Endothelial cell of umbilical vein (primary cell): ENCODE results near the gene EFHC1. TPM values are rescaled to one million over a fixed set of nuclear protein-coding genes. Genes with fewer than 3 reads are reported as not detected.

Experiments
- BruUV-seq: library from RNA; stranded (reverse); fragments of 400-500 nt; replicated peaks from 2 replicates; lab custom pipeline; 2021; lab: Mats Ljungman, UMichigan
- CTCF ChIA-PET: fragments of 300-600, 350-600 bp; sonication (Branson Sonifier 250); formaldehyde crosslinking; loops from one replicate; lab custom pipeline; 2021; ENCODE audit warnings: antibody characterized with exemption, inconsistent platforms; lab: Charles Lee
- POLR2A ChIA-PET: fragments of 300-600, 350-600 bp; sonication (Branson Sonifier 250); formaldehyde crosslinking; loops from one replicate; lab custom pipeline; 2021; ENCODE audit warnings: antibody characterized with exemption, inconsistent platforms; lab: Charles Lee
- DNase-seq: peaks from one replicate; pipeline ENCODE4 v3.0.0-alpha.2; 2011; ENCODE audit warnings: low read depth, low spot score
- FAIRE-seq: peaks from 2 replicates; lab custom pipeline; 2011; peaks lifted over from hg19 to GRCh38; lab: Jason Lieb, UNC
- H2AFZ ChIP-seq: 2 replicates; pipeline ENCODE4 v1.6.0; 2012; ENCODE audit warnings: low read depth, low read length, control low read depth, inconsistent platforms
- H3K27ac ChIP-seq: 2 replicates; pipeline ENCODE4 v1.5.1; 2011; ENCODE audit warnings: low read depth, mild to moderate bottlenecking, control low read depth, low read length, moderate library complexity; ENCODE audit not compliant: insufficient read depth
- H3K27me3 ChIP-seq, 2 experiments: 2 replicates each; pipeline versions ENCODE4 v1.6.0 to v1.6.1; 2011; ENCODE audit warnings: low read length in 2 of 2, mixed read lengths in 1 of 2; ENCODE audit not compliant: control insufficient read depth in 2 of 2, insufficient read depth in 2 of 2
- H3K36me3 ChIP-seq, 2 experiments: 2 replicates in 1 of 2; 3 replicates in 1 of 2; pipeline ENCODE4 v1.5.1; 2011; ENCODE audit warnings: low read length in 2 of 2, mild to moderate bottlenecking in 1 of 2, moderate library complexity in 1 of 2; ENCODE audit not compliant: control insufficient read depth in 2 of 2, insufficient read depth in 2 of 2; ENCODE audit errors: extremely low read depth in 1 of 2
- H3K4me1 ChIP-seq: 3 replicates; pipeline ENCODE4 v1.5.1; 2011; ENCODE audit warnings: mild to moderate bottlenecking, low read length; ENCODE audit not compliant: control insufficient read depth, insufficient read depth; ENCODE audit errors: extremely low read depth
- H3K4me2 ChIP-seq: 2 replicates; pipeline ENCODE4 v1.6.1; 2011; ENCODE audit warnings: low read length, control low read depth, mixed read lengths; ENCODE audit not compliant: insufficient read depth
- H3K4me3 ChIP-seq, 3 experiments: fragments of 200-600 bp in 1 of 3; sonication (generic), shearing (Covaris generic) in 1 of 3; replicated peaks in 1 of 3; 2 replicates each; pipeline ENCODE4 v1.5.1; 2011 to 2016; ENCODE audit warnings: control low read depth in 3 of 3, low read length in 3 of 3, mild to moderate bottlenecking in 2 of 3, inconsistent platforms in 1 of 3, low read depth in 1 of 3, moderate library complexity in 1 of 3; ENCODE audit not compliant: insufficient read depth in 1 of 3
- H3K79me2 ChIP-seq: 2 replicates; pipeline ENCODE4 v1.6.0; 2012; ENCODE audit warnings: low read length, inconsistent platforms; ENCODE audit not compliant: control insufficient read depth, insufficient read depth
- H3K9ac ChIP-seq: replicated peaks from 2 replicates; pipeline ENCODE3; 2011; ENCODE audit warnings: low read length, control low read depth; ENCODE audit not compliant: insufficient read depth; ENCODE audit errors: extremely low read depth
- H3K9me1 ChIP-seq: replicated peaks from 3 replicates; pipeline ENCODE4 v1.6.0; 2011; ENCODE audit warnings: mild to moderate bottlenecking, low read length; ENCODE audit not compliant: control insufficient read depth, insufficient read depth; ENCODE audit errors: extremely low read depth
- H3K9me3 ChIP-seq: replicated peaks from 2 replicates; pipeline ENCODE4 v1.5.1; 2012; ENCODE audit warnings: low read length, inconsistent platforms; ENCODE audit not compliant: control insufficient read depth, insufficient read depth
- H4K20me1 ChIP-seq: replicated peaks from 2 replicates; pipeline ENCODE3; 2011; ENCODE audit warnings: mild to moderate bottlenecking, low read length; ENCODE audit not compliant: control insufficient read depth, insufficient read depth; ENCODE audit errors: extremely low read depth
- EZH2 ChIP-seq: IDR thresholded peaks from 2 replicates; pipeline ENCODE4 v1.6.1; 2012; ENCODE audit warnings: borderline replicate concordance, low read depth, mild to moderate bottlenecking, moderate library complexity, low read length, inconsistent platforms; ENCODE audit not compliant: severe bottlenecking
- FOS ChIP-seq: IDR thresholded peaks from 2 replicates; pipeline ENCODE4 v1.6.1; 2011; ENCODE audit warnings: mild to moderate bottlenecking, low read length, moderate library complexity, borderline replicate concordance; ENCODE audit not compliant: insufficient read depth
- GATA2 ChIP-seq: IDR thresholded peaks from 2 replicates; pipeline ENCODE4 v1.7.0; 2011; ENCODE audit warnings: low read depth, mild to moderate bottlenecking, moderate library complexity, mixed read lengths, low read length; ENCODE audit not compliant: insufficient read length, insufficient read depth
- JUN ChIP-seq: IDR thresholded peaks from 2 replicates; pipeline ENCODE4 v1.6.1; 2011; ENCODE audit warnings: borderline replicate concordance, low read depth; ENCODE audit not compliant: insufficient read length, insufficient read depth
- MAX ChIP-seq: IDR thresholded peaks from 2 replicates; pipeline ENCODE4 v1.6.1; 2011; ENCODE audit not compliant: insufficient read depth, insufficient read length
- MYC ChIP-seq: IDR thresholded peaks from one replicate; pipeline ENCODE4 v1.6.1; 2011; ENCODE audit warnings: mild to moderate bottlenecking, low read depth, low read length
- dilution Hi-C: fragments of 300-500 bp; cut with MboI; formaldehyde crosslinking; loops from one replicate; pipeline ENCODE4 v1.15.0; 2019; ENCODE audit warnings: low sequenced_read_pairs; ENCODE audit not compliant: extremely low pct_ligation_motif_present
- intact Hi-C: fragments of 100-400 bp; cut with micrococcal nuclease; formaldehyde crosslinking; loops from one replicate; pipeline ENCODE4 v1.10.0; 2022
- polyA plus RNA-seq, 4 experiments: library from polyadenylated mRNA; depleted of rRNA in 3 of 4; stranded (reverse) in 3 of 4; unstranded in 1 of 4; fragments of >200 nt; gene quantifications; 2 replicates each; pipeline versions ENCODE4 v1.2.1 to v1.2.3, GENCODE V29; 2011 to 2012; ENCODE audit warnings: missing spikeins in 1 of 4
- total RNA-seq: library from RNA; stranded (reverse); gene quantifications from 2 replicates; pipeline ENCODE4 v1.2.3, GENCODE V29; 2021

EFHC1 gene
- total and polyA plus RNA-seq, 2 donors (not counting 3 experiments of a cell fraction or from before 2014, with no cell fraction given), result 14.6 to 17.6 TPM

DNA sequence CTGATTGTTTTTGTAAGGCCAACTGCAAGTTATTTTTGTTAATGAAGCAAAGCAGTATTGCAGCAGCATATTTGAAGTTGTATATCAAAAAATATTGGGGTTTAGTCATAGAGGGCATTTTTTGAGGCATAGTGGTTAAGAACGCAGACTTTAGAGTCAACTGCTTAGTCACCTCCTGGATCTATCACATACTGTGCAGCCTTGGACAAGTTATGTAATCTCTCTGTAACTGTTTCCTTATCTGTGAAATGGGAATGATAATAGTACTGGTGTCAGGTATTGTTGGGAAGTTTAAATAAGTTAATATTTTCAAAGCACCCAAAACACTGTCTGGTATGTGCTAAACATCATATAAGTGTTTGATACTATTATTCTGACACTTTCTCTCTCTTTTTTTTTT, 27.2 kb upstream of the EFHC1 start:
- Histone ChIP-seq H3K9ac (no peak overlapping the region), H3K79me2 (no peaks in the 10 kb centered on the region), H2AFZ (no peak overlapping the region), H3K4me1 (peaks cover 20% of the 10 kb centered on the region), H3K9me3 (no peaks in the 10 kb centered on the region), H3K4me3 (no peak overlapping the region), H3K4me2 (no peak overlapping the region), H4K20me1 (no peaks in the 10 kb centered on the region), H3K27me3 (no peaks in the 10 kb centered on the region), H3K36me3 (no peaks in the 10 kb centered on the region), H3K9me1 (no peaks in the 10 kb centered on the region), H3K27ac (no peak overlapping the region)
- intact Hi-C loops, result loop anchor here (10.0 kb wide), 1 partner anchor 328 kb away; no protein-coding TSS in a partner anchor
- no TSS peak for BruUV-seq
- POLR2A ChIA-PET, result no interaction called here
- CTCF ChIA-PET, result interaction anchor here (0.8 to 3.7 kb wide), 2 partner anchors 30 to 121 kb away, joined by 3 to 17 read pairs; partner anchors contain the start of gene PAQR8
- no peak for FAIRE-seq
- TF ChIP-seq GATA2 (no peak), MYC (no peak), FOS (peak; percentile 21), JUN (no peak)
- no peak for DNase-seq
- dilution Hi-C loops, result loop anchor here (25.0 kb wide), 2 partner anchors 106 to 269 kb away; partner anchors contain the start of genes MCM3 and TMEM14A

DNA sequence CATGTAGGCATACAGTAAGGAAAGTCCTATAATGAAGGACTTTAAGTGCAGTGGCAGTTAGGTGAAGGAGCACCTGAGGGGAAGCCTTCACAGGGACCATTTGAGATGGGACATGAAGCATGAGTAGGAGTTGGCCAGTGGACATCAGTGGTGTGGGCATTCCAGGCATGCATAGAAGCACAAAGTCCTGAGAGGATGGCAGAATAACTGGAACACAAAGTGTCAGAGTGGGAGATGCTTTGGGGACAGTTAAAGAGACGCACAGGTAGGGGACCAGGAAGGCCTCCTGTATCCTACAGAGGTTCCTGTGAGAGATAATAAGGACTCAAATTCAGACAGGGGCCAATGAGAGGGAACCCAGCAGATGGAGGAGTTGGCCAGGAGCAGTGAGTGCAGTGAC, 26.4 kb upstream of the EFHC1 start:
- CTCF ChIA-PET, result no interaction called here
- POLR2A ChIA-PET, result no interaction called here
- peaks cover 20% of the 10 kb centered on the region for H3K4me1 ChIP-seq
- H3K36me3 ChIP-seq, result no peaks in the 10 kb centered on the region
- no peaks in the 10 kb centered on the region for H3K9me3 ChIP-seq
- dilution Hi-C loops, result loop anchor here (25.0 kb wide), 2 partner anchors 106 to 269 kb away; partner anchors contain the start of genes MCM3 and TMEM14A
- DNase-seq (no peak), FAIRE-seq (no peak)
- intact Hi-C loops, result loop anchor here (10.0 kb wide), 1 partner anchor 329 kb away; no protein-coding TSS in a partner anchor
- H4K20me1 ChIP-seq, result no peaks in the 10 kb centered on the region
- no peak overlapping the region for H3K9ac ChIP-seq
- H3K4me2 ChIP-seq, result no peak overlapping the region
- H3K27me3 ChIP-seq, result no peaks in the 10 kb centered on the region
- no TSS peak for BruUV-seq
- H3K79me2 ChIP-seq, result no peaks in the 10 kb centered on the region
- TF ChIP-seq MYC, result no peak
- TF ChIP-seq JUN, result no peak
- no peak for TF ChIP-seq EZH2
- TF ChIP-seq MAX, result no peak
- no peak for TF ChIP-seq GATA2
- H2AFZ ChIP-seq, result no peak overlapping the region
- no peak overlapping the region for H3K4me3 ChIP-seq
- H3K9me1 ChIP-seq, result no peaks in the 10 kb centered on the region
- H3K27ac ChIP-seq, result no peak overlapping the region
